GM18507 (cell line): ENCODE data around the gene GALNT1.

Experiments
- DNase-seq: peaks from one replicate; pipeline ENCODE4 v3.0.0; 2011; ENCODE audit warnings: low read depth; ENCODE audit not compliant: insufficient read length; ENCODE audit errors: extremely low spot score
- FAIRE-seq: peaks from 2 replicates; lab custom pipeline; 2011; peaks lifted over from hg19 to GRCh38; lab: Jason Lieb, UNC

GALNT1 gene

DNA sequence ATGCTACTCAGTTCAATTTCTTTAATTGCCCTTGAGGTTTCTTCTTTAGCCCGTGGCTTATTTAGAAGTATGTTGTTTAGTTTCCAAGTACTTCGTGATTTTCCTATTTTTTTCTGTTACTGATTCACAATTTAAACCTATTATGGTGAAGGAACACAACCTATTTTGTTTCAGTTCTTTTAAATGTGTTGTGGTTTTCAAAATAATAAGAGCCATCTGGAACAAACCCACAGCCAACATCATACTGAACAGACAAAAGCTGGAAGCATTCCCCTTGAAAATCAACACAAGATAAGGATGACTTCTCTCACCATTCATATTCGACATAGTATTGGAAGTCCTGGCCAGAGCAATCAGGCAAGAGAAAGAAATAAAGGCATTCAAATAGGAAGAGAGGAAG lies 155.2 kb downstream of the GALNT1 start:
- no peak for DNase-seq
- FAIRE-seq: no peak

DNA sequence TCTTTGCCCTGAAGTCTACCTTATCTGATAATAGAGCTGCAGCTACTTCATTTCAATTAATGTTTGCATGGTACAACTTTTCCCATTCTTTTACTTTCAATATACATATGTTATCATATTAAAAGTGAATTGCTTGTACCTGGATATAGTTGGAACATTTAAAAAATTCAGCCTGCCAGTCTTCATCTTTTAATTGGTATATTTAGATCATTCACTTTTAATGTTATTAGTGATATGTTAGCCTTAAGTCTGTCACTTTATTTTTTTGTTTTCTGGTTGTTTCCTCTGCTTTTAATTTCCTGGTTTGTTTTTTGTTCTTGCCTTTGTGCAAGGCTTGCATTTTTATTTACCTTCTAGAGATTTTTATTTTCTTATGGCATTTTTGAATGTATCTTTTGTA lies 158.2 kb downstream of the GALNT1 start:
- DNase-seq (no peak), FAIRE-seq (no peak)

DNA sequence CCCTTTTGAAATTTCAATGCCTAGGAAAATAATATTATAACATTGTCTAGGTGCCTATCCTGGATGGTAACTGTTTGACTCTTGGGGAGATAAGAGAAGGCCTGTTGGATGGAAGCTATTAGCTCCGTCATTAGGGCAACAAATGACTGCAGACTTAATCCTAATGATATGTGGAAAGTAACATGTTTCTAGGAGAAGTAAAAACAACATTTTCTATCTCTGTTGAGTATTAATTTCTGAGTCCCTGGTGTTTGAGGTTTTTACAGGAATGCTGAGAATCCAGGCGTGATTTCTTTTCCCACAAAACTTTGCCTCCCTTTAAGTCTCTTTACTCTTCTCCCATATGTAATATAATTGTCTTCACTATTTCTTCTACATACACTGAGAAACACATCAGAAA lies 159.1 kb downstream of the GALNT1 start:
- DNase-seq (no peak), FAIRE-seq (no peak)

GRCh38 chr18:35743916-35744315 lies 162.4 kb downstream of the GALNT1 start:
- FAIRE-seq: no peak
- DNase-seq: no peak

GRCh38 chr18:35745814-35746213 lies 164.3 kb downstream of the GALNT1 start:
- no peak for DNase-seq
- FAIRE-seq: no peak

DNA sequence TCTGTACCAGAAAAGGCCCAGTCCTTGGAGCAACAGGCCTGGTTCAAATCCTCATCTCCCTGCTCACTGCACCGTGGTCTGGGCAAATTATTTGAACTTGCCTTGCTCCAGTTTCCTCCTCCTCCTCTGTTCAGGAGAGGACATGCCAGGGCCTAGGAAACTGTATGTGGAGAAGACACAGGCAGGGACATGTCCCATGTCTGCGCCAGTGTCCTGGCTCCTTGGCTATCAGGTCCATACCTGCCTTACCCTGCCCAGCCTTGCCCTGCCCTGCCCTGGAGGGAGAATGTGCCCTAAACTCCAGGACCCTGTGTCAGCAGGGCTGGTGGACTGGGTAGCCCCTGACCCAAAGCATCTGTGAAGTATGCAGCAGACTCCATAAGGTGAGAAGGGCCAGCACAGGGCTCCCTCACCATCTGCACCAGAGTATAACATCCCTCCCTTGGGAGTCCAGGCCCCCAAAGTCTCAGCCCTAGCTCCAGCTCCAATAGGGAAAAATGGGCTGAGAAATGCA lies 165.3 kb downstream of the GALNT1 start:
- DNase-seq: no peak
- FAIRE-seq: no peak

GRCh38 chr18:35747894-35748472 lies 166.4 kb downstream of the GALNT1 start:
- FAIRE-seq (no peak), DNase-seq (no peak)

GRCh38 chr18:35749701-35750100 lies 168.2 kb downstream of the GALNT1 start:
- FAIRE-seq (no peak), DNase-seq (no peak)

- no peak for DNase-seq
- no peak for FAIRE-seq
Observed at GRCh38 chr18:35750929-35751328, 169.4 kb downstream of the GALNT1 start.

DNA sequence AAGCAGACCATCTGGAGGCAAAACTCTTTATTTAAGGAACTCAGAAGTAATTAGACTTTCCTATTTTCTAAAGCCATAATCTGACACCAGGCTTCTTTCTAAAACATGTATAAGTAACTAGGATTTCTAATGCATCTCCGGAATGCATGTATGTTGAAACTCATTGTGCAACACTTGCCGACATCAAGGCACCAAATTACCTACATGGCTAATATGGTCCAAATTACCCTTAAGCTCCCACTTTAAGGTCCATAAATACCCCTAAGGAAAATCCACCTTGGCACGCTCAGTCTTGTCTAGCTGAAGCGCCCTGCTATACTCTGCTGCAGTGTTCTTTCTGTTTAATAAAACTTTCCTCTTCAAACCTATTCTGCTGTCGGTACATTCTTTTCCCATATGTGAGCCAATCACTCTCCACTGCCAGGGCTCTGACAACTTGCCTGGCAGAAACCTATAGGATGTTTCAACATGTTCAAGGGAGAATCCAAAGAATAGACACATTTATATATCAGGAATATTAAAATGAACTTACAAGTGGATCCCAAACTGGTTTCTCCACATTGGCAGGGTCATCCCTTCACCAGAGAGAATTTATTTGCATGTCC lies 171.9 kb downstream of the GALNT1 start:
- FAIRE-seq (no peak), DNase-seq (no peak)

DNA sequence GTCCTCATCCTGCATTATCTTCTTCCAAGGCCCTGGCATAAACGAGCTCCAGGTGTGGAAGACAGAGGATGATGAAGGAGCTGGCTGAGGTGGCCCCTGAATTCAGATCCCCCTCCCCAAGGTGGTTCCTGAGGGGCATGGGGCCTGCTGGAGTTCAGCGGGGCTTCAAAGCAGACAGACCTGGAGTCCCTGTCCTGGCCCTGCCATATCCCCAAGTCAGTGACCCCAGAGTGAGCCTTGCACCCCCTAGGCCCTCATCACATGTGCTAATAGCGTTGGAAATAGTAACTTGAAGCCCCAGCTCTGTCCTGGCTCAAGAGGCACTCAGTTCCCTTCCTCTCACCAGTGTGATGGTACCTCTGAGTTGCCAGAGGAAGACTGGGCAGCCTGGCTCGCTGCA lies 172.9 kb downstream of the GALNT1 start:
- FAIRE-seq (no peak), DNase-seq (no peak)

- no peak for FAIRE-seq
Observed at GRCh38 chr18:35755369-35755768, 173.8 kb downstream of the GALNT1 start.

GRCh38 chr18:35756506-35757117 lies 175.1 kb downstream of the GALNT1 start:
- DNase-seq (peak; percentile 18), FAIRE-seq (peak; percentile 79)

More at GRCh38 chr18:35755369-35755768, 173.8 kb downstream of the GALNT1 start:
- no peak for DNase-seq
